Putamen (tissue), 1 donor: Measurements from ENCODE around the gene SULT4A1.
A peak's percentile ranks its signal among the peaks of the same experiment; 100 is the strongest.

ENCODE experiments used
- DNase-seq: peaks from one replicate; pipeline ENCODE4 v3.0.0-alpha.2; 2016; ENCODE audit warnings: low spot score

The SULT4A1 gene

GRCh38 chr22:43828725-43828997 lies 33.7 kb downstream of the SULT4A1 start:
- DNase-seq, result no peak

GRCh38 chr22:43827926-43828724 lies 34.2 kb downstream of the SULT4A1 start:
- DNase-seq, result no peak

DNA sequence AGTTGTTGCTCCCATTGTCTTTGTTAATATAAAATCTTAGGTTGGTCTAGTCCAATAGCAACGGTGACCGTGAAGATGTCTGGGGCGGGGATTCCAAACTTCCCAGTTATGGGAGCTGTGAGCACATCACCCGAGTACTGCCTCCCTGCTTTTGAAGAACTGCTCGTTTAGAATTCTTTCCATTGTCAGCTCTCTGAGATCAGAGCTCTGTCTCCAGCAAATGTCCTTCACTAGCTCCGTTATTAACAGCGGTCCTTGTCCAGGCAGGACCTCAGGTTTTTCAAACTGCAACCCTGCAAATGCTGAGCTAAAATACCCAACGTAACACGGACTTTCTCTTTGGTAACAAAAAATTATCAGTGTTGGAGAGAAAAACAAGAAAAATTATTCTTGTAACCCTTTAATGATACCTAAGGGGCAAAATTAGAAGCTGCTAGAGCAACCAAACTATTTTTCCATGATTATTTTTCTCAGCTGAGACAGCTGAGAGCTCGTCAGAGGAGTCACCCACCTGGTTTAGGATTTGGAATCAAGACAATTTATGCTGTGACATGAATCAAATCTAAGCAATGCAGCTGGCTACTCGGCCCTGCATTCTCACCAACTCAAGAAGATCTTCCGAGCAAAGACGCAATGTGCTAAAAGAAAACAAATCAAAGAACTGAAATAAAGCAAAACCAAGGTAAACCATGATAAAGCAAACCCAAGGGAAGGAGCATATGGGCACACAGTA lies 35.1 kb downstream of the SULT4A1 start:
- no peak for DNase-seq

DNA sequence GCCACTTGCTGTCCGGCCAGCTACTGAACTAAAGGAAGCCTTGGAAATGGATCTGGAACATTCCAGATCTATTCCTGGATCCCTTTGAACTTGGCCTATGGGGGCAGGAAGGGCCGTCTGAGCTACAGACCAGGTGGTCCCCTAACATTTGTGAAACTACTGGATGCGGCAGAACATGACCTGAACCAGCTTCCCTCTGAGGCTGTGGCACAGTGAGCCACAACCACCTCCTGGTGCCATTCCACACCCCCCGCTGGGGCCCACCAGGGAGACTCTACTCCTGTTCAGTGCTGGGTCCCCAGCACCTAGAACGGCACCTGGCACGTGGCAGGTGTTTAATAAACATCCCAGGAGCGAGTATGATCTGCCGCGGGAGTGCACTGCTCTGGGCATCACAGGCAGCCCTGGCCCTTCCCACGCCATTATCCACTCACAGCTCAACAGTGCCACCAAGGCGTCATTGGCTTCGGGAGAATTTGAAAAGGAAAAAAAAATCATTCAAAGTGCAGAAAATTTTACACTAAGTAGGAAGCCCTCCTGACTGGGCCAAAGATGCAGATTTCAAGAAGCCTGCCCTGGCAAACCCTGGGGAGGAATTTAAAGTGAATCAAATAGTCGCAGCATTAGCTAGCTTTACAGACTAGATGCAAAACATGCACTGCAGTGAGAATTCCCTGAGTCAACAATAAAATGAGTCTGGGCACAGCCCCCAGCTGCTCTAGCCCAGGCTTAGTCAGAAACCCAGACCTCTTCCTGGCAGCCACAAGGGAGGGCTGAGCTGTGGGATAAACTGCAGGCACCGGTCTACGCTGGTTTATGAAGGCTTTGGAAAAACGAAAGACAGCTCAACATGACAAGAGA lies 35.9 kb downstream of the SULT4A1 start:
- no peak for DNase-seq

GRCh38 chr22:43825651-43826050 lies 36.7 kb downstream of the SULT4A1 start:
- DNase-seq, result no peak

DNA sequence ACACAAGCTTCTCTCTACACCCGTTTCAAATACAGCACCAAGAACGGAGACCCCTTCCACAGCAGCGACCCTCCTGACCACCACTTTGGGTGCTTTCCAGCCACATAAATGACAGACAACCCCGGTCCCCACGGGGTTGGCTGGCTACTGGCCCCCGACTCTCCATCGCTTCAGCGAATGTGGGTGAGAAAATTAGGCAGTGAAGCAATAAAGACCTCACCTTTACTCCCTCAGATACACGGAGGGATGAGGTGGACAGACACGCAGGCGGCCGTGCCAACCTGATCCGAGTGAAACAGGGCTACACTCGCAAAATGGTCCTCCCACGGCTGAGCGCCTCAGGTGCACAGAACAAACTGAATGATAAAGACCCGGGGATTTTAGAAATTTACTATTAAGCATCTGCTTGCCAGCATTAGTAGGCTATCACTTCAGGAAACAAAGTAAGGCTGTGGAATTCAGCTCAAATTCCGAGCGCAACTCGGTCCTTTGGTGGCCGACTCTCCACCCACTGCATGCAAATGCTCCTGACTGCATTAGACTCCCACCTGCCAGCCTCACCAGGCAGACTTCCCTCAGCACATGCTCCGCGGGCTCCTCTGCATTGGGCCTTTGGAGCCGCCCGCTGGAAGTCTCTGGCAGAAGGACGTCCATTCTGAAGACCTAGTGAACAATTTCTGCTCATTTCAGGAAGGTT lies 37.4 kb downstream of the SULT4A1 start:
- no peak for DNase-seq

DNA sequence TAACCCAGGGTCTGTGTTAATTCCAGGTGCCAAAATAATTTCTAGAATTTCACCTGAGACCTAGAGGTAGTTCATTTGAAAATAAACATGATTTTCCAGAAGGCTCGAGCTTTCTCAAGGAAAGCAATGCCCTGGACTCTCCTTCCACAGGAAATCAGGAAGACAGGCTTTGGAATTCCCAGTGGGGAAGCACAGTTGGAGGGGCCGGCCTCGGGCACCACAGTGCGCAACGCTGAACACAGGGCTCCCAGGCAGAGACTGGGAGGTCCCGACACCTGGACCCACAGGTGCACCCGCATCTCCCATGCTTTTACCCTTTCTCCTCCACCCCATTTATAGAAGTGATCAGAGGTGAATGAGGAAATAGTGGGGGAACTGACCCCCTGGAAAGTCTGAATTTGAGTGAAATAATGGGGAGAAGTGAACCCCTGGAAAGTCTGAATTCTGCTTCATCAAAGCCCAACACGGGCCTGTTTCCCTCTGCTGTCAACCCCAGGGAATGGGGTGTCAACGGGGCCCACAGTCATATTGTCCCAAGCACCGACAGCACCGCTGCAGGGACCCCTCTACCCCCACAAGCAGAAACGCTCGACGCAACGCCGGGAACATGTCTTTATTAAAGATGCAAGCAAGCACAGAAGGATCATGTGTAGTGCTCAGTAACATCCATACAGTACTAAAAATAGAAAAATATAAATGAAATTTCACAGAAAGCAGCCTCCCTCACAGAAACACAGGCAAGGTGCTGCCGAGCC lies 38.2 kb downstream of the SULT4A1 start:
- no peak for DNase-seq

DNA sequence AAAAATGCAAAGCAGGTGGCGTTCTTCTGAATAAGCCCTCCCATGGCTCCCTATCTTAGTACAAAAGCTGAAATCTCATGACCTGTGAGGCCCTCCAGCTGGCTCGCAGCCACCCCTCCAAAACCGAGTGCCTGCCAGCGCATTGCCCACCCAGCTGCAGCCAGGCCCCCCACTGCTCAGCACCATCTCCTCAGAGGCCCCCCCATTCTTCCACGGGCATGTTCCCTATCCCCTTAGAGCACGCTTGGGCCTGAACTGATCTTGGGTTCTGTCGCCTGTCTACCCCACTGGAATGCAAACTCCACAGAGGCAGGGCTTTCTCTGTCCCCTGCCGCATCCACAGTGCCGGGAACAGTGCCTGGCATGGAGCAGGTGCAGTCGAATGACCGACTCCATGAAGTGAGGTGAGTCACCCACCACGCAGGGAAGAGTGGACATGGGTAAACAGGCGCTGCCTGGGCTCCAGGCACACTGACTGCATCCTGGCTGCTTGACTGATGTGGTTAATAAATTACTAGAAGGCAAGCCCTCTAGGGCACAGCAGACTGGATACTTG lies 38.9 kb downstream of the SULT4A1 start:
- DNase-seq, result no peak

- DNase-seq, result no peak
Observed at GRCh38 chr22:43821606-43822425, 40.5 kb downstream of the SULT4A1 start.

GRCh38 chr22:43820651-43821305 lies 41.5 kb downstream of the SULT4A1 start:
- no peak for DNase-seq

DNA sequence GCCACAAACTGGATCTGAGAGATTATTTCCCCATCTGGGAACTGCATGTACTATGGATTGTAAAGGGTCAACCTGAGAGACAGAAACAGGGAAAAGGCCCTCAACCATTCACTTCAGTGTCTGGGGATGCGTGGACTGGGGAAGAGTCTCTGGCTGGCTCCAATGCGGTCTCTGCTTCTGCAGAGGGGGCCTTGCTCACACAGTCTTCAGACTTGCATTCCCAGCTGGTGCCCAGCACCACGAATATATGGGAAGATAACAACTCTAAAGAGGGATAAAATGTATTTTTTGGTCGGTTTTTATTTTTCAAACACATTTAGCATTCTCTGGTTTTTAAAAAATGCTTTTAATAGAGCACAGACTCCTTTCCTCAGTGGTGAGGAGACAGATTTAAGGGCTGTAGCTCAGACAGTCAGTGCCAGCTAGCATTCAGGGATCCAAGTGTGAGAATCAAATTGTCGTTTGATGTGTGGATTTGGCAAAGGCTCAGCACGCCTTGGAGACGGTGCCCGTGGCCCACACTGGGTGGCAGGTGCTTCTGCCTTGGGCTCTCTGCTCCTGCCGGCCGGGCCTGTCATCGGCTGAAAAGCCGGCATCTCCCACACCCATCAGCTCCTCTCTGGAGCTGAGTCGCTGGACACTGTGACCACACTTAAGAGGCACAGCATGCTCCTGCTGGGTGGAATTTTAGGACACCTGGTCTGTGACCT lies 42.2 kb downstream of the SULT4A1 start:
- no peak for DNase-seq

DNA sequence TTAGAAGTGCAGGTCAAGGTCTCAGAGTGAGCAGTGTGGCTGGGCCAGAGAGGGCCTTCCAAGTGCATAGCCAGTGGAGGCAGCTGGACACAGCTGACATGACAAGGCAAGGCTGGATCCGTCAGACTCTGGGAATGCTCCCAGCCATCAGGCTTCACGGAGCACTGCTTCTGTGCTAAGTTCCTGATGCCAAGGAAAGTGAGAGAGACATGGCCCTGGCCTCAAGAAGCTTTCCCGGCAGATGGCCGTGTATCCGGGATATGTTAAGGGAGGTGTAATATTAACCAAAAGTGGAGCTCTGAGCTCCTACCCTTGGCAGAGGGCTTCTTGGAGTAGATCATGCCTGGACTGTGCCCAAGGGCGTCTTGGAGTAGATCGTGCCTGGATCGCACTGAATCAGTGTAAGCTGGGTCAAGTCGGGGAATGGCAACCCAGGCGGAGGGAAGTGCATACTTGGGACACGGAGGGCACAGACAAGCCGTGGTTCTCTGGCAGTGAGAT lies 42.8 kb downstream of the SULT4A1 start:
- DNase-seq, result no peak

DNA sequence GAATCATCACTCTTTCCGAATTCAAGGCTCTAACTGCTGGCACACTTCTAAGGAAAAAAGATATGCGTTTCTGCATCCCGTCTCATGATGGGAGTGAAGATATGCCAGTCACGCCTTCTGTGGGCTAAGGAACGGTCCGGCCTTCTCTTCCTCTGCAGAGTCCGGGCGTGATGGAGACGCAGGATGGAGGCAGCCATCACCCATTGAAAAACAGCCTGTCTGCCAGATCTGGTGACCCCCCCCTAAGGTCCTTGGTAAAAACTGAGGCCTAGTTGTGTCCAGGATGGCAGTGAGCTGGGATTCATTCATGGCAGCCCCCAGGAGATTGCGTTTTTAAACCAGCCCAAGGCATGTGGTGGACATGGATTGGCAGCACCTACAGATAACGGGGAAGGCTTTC lies 43.3 kb downstream of the SULT4A1 start:
- no peak for DNase-seq

DNA sequence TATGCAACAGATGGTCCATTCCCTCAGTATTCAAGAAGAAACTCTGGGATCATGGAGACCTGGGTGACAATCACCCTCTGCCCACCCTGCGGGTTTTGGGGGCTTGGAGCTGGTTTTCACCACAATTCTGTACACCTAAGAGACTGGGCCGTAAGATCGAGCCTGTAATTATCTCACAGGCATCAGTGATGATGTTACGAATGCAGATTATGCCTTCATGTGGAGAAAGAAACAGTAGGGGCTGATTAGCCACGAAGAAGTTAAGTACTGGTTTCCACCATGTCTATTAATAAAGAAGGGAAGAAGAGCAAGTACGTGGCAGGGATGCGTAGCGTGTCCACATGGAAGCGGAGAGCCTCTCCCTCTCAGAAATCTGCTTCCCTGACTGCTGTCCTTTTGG lies 44.9 kb downstream of the SULT4A1 start:
- DNase-seq, result no peak

GRCh38 chr22:43814264-43814663 lies 48.0 kb downstream of the SULT4A1 start:
- DNase-seq, result no peak

- no peak for DNase-seq
Observed at GRCh38 chr22:43812890-43813289, 49.4 kb downstream of the SULT4A1 start.

- DNase-seq, result peak; percentile 93
Observed at GRCh38 chr22:43812149-43812842, 50.0 kb downstream of the SULT4A1 start, which contains the start of gene EFCAB6. Gene EFCAB6 (minus strand): TSS chr22:43812305. CDS start chr22:43782318, 29,987 bp downstream.

DNA sequence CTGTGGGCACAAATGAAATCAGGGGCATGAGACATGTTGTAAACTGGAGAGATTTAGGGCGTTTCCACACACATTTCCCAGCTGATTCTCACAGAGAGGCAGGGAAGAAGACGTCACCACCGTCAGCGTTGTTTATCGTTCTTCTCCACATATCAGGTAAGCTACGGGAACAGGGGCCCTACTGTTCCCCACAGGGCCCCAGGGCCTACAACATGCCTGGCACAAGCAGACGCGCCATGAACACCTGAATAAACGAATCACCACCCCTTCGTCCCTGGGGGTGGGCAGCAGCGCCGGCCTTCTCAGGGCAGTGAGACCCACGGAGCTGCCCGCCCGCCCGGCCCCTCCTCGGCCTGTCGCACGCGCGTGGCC lies 50.5 kb downstream of the SULT4A1 start:
- no peak for DNase-seq
